ENCODE data around the gene FKBP5.

Gene FKBP5

DNA sequence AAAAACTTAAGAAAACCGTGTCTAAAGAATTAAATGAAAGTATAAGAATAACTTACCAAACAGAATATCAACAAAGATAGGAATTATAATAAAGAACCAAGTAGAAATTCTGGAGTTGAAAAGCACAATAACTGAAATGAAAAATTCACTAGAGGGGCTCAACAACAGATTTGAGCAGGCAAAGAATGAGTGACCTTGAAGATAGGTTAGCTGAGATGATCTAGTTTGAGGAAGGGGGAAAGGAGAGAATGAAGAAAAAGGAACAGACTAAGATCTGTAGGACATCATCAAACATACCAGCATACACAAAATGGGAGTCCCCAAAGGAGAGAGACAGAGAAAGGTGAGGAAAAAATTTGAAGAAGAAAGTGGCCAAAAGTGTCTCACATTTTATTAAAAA, 138.3 kb downstream of the FKBP5 start:
- TF ChIP-seq YY1 (IDR thresholded peaks at IDR 0.05; ENCODE audit: low read depth) (no peak), NFIC (IDR thresholded peaks at IDR 0.05) (no peak), CREB1 (IDR thresholded peaks at IDR 0.05; ENCODE audit: low read depth) (no peak)

DNA sequence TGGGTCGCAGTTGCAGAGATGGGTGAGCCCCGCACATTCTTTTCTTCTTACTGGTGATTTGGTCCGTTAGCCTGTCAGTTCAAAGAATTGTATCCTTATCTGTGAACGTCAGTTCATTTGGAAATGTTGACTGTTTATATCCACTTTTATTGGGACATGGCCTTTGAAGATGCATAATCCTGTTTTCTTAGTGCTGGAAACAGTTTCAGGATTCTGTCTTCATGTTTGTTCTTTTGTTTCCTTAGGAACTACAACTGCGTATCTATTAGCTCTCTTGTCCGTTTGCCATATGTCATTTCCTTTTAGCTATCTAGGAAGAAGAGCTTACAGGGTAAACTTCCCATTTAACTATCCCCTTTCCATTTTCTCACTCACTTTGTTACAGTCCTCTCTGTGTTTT, 141.0 kb downstream of the FKBP5 start:
- TF ChIP-seq EP300 (IDR thresholded peaks at IDR 0.05; ENCODE audit: borderline replicate concordance), result no peak
- no peak for TF ChIP-seq TAF1 (IDR thresholded peaks at IDR 0.05; ENCODE audit: low read depth)
- no peak for TF ChIP-seq RAD21 (IDR thresholded peaks at IDR 0.05; ENCODE audit: low read depth)
- TF ChIP-seq YY1 (IDR thresholded peaks at IDR 0.05; ENCODE audit: low read depth), result no peak
- no peak for TF ChIP-seq TCF12 (IDR thresholded peaks at IDR 0.05; ENCODE audit: low read depth)
- TF ChIP-seq, protein P1, sequence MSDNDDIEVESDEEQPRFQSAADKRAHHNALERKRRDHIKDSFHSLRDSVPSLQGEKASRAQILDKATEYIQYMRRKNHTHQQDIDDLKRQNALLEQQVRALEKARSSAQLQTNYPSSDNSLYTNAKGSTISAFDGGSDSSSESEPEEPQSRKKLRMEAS (IDR thresholded peaks at IDR 0.05), result no peak
- no peak for TF ChIP-seq CREB1 (IDR thresholded peaks at IDR 0.05; ENCODE audit: low read depth)
- TF ChIP-seq, protein P2, sequence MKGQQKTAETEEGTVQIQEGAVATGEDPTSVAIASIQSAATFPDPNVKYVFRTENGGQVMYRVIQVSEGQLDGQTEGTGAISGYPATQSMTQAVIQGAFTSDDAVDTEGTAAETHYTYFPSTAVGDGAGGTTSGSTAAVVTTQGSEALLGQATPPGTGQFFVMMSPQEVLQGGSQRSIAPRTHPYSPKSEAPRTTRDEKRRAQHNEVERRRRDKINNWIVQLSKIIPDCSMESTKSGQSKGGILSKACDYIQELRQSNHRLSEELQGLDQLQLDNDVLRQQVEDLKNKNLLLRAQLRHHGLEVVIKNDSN (IDR thresholded peaks at IDR 0.05), result no peak
- no peak for TF ChIP-seq NFIC (IDR thresholded peaks at IDR 0.05)
- no peak for TF ChIP-seq FOXM1 (IDR thresholded peaks at IDR 0.05; ENCODE audit: borderline replicate concordance, low read depth)

DNA sequence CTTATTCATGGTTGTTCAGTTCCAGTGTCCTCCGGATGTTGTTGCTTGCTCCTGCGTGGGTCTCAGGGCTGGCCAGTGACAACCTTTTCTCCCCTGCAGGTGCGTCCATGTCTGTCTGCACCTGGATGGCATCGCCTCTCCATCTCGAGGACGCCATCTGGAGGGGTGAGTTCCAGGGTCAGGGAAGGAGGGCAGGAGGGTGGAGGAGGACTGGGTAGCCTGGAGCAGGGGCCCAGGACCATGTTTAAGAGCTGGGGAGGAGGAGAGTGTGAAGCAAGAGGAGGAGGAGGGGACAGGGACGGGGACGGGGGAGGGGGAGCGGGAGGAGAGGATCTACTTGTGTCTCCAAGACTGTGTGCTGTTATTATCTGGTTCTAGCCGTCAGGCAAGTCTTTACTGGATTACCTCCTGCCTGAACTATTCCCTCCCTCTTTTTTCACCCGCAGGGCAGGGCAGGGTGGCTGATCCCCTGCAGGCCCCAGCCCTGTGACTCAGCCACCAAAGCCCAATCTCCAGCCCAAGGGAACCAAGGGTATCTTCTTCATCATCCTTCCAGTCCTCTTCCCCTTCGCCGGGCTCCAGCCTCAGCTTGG, 143.8 kb downstream of the FKBP5 start:
- TF ChIP-seq TCF12 (IDR thresholded peaks at IDR 0.05; ENCODE audit: low read depth) (no peak), ZBTB7A (IDR thresholded peaks at IDR 0.05; ENCODE audit: low read depth) (no peak), YY1 (IDR thresholded peaks at IDR 0.05; ENCODE audit: low read depth) (no peak), RAD21 (IDR thresholded peaks at IDR 0.05; ENCODE audit: low read depth) (no peak), CREB1 (IDR thresholded peaks at IDR 0.05; ENCODE audit: low read depth) (no peak), CEBPB (IDR thresholded peaks at IDR 0.05) (no peak), EGR1 (IDR thresholded peaks at IDR 0.05) (no peak)

DNA sequence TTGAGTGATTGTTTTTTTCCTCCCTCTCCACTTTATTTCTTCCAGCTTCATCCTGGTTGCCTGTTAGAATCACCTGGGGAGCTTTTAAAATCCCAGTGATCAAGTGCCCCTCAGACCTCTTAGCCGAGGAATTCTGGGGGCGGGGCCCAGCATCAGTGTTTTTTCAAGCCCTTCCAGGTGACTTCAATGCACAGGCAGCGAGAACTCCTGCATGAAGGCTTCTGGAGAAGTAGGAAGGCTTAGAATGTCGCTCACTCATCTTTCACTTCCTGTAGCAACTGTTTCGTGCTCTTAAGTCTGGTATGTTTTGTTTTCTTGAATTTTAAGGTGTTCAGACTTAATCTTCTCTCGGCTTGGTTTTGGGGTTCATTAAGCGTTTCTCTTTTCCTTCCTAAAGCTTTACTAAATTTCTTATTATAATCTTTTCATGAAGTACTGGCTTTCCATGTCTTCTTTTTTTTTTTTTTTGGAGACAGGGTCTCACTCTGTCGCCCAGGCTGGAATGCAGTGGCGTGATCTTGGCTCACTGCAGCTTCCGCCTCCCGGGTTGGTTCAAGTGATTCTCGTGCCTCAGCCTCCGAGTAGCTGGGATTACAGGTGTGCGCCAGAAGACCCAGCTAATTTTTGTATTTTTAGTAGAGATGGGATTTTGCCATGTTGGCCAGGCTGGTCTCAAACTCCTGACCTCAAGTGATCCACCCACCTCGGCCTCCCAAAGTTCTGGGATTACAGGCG, 145.1 kb downstream of the FKBP5 start:
- TF ChIP-seq EGR1 (IDR thresholded peaks at IDR 0.05) (no peak), TCF12 (IDR thresholded peaks at IDR 0.05; ENCODE audit: low read depth) (no peak), TAF1 (IDR thresholded peaks at IDR 0.05; ENCODE audit: low read depth) (no peak), CEBPB (IDR thresholded peaks at IDR 0.05) (no peak), YY1 (IDR thresholded peaks at IDR 0.05; ENCODE audit: low read depth) (no peak), RAD21 (IDR thresholded peaks at IDR 0.05; ENCODE audit: low read depth) (no peak), FOXM1 (IDR thresholded peaks at IDR 0.05; ENCODE audit: borderline replicate concordance, low read depth) (no peak), EP300 (IDR thresholded peaks at IDR 0.05; ENCODE audit: borderline replicate concordance) (no peak), TEAD4 (IDR thresholded peaks at IDR 0.05) (no peak)
- TF ChIP-seq, protein P2 (IDR thresholded peaks at IDR 0.05), result no peak
- TF ChIP-seq, protein P1 (IDR thresholded peaks at IDR 0.05), result no peak

DNA sequence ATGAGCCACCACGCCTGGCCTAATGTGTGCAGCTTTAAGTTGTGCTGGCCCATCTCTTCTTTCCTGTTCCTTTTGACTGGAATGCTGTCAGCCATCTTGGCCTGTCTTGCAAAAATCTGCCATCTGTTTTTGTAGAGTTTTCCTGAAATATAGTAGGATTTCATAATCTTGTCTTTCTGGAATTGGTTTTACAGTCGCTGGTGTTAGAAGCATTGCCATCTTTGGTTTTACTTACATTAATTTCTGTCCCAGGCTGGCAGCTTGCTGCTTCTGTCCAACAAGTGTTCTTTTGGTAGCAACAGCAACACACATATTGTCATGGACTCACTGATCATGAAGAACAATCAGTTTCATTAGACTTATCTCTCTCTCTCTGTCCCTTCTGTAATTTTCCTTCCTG, 146.9 kb downstream of the FKBP5 start:
- no peak for TF ChIP-seq EGR1 (IDR thresholded peaks at IDR 0.05)
- TF ChIP-seq CEBPB (IDR thresholded peaks at IDR 0.05), result no peak
- no peak for TF ChIP-seq CREB1 (IDR thresholded peaks at IDR 0.05; ENCODE audit: low read depth)
- no peak for TF ChIP-seq NFIC (IDR thresholded peaks at IDR 0.05)
- TF ChIP-seq, protein P3, sequence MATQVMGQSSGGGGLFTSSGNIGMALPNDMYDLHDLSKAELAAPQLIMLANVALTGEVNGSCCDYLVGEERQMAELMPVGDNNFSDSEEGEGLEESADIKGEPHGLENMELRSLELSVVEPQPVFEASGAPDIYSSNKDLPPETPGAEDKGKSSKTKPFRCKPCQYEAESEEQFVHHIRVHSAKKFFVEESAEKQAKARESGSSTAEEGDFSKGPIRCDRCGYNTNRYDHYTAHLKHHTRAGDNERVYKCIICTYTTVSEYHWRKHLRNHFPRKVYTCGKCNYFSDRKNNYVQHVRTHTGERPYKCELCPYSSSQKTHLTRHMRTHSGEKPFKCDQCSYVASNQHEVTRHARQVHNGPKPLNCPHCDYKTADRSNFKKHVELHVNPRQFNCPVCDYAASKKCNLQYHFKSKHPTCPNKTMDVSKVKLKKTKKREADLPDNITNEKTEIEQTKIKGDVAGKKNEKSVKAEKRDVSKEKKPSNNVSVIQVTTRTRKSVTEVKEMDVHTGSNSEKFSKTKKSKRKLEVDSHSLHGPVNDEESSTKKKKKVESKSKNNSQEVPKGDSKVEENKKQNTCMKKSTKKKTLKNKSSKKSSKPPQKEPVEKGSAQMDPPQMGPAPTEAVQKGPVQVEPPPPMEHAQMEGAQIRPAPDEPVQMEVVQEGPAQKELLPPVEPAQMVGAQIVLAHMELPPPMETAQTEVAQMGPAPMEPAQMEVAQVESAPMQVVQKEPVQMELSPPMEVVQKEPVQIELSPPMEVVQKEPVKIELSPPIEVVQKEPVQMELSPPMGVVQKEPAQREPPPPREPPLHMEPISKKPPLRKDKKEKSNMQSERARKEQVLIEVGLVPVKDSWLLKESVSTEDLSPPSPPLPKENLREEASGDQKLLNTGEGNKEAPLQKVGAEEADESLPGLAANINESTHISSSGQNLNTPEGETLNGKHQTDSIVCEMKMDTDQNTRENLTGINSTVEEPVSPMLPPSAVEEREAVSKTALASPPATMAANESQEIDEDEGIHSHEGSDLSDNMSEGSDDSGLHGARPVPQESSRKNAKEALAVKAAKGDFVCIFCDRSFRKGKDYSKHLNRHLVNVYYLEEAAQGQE (IDR thresholded peaks at IDR 0.05; ENCODE audit: low read depth), result no peak
- no peak for TF ChIP-seq TCF12 (IDR thresholded peaks at IDR 0.05; ENCODE audit: low read depth)
- no peak for TF ChIP-seq RAD21 (IDR thresholded peaks at IDR 0.05; ENCODE audit: low read depth)
- no peak for TF ChIP-seq YY1 (IDR thresholded peaks at IDR 0.05; ENCODE audit: low read depth)

DNA sequence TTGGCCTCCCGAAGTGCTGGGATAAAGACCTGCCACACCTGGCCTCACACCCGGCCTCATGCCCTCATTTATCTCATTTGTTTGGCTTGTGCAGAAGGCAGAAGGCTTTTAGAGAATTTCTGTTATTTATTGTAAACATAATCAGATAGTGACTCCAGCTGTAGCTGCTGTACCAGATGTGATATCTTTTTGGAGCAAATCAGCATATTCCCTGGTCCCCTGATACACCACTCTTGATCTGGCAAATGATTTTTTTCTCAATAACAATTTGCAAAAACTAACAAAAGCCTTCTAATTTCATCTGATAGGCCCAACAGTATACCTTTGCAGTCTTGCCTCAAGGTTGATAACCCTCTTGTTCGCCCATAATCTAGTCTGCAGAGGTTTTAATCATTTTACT, 149.5 kb downstream of the FKBP5 start:
- TF ChIP-seq TCF12 (IDR thresholded peaks at IDR 0.05; ENCODE audit: low read depth) (no peak), TEAD4 (IDR thresholded peaks at IDR 0.05) (no peak), FOXM1 (IDR thresholded peaks at IDR 0.05; ENCODE audit: borderline replicate concordance, low read depth) (no peak)
- TF ChIP-seq, protein P2 (IDR thresholded peaks at IDR 0.05), result no peak
- TF ChIP-seq, protein P3 (IDR thresholded peaks at IDR 0.05; ENCODE audit: low read depth), result no peak

Data from Ishikawa (cell line).